IPS DF 19.7 (cell line): ENCODE measurements around the gene POLR2I.
"Not testable (repeated sequence)": the region's sequence is repeated elsewhere in the genome, so short reads cannot be mapped to it uniquely, and the experiment has no call there.

ENCODE experiments used
- DNase-seq: peaks from one replicate; pipeline ENCODE4 v3.0.0-alpha.2; 2013; ENCODE audit warnings: low read depth, low spot score

Gene POLR2I

DNA sequence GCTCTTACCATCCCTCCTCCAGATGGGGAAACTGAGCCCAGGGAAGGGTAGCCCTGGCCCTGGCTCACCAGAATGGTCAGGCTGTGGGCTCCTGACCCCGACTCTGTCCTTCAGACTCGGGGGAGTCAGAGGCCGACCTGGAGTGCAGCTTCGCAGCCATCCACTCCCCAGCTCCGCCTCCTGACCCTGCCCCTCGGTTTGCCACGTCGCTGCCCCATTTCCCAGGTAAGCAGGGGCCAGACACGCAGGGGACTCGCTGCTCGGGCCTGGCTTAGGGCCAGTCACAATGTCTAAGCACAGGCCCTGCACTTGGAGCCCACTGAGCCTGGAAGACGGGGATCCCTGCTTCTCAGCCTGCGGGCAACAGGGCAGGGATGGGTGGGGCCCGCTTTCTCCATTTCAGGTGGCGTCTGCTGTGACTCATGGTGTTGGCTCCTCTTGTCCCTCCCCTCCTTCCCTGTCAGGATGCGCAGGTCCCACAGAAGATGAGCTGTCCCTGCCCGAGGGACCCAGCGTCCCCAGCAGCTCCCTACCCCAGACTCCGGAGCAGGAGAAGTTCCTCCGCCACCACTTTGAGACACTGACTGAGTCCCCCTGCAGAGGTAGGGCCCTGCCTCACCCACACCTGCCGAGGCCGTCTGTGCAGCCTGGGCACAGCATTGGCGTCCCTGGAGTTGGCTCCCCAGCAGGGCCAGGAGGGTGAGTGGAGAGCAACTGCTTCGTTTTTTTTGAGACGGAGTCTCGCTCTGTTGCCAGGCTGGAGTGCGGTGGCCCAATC is 12.9 kb downstream of the POLR2I start:
- no peak for DNase-seq

DNA sequence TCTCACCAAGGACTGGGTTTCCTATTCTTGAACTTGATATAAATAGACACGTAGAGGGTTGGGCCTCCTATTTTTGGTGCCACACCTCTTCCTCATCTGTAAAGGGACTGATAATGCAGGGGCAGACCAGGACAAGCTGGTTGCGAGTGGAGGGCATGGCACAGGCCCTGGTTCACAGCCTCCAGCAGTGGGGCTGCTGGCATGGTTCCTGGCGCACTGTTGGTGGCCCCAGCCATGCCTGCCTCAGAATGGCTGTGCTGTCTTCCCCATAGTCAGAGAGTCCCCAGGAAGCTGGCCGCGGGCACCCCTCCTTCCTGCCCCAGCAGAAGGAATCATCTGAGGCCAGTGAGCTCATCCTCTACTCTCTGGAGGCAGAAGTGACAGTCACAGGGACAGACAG is 14.2 kb downstream of the POLR2I start:
- DNase-seq = no peak

DNA sequence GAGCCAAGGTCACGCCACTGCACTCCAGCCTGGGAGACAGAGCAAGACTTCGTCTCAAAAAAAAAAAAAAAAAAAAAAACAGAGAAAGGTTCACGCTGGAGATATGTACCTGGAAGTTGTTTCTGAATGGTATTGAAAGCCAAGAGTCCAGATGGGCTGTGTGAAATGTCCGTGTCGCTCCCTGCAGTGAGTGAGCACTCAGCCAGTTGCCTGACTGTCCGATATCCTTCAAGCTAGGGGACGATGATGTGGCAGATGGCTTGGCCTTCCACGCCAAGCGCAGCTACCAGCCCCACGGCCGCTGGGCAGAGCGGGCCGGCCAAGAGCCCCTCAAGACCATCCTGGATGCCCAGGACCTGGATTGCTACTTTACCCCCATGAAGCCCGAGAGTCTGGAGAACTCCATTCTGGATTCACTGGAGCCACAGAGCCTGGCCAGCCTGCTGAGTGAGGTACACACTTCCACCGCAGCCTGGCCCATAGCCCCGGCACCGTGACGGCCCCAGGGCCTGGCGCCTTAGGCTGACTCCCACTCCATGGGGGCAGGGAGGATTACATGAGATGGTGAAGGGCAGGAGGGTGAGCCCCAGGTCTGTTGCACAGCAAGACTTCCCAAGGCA is 15.4 kb downstream of the POLR2I start:
- no peak for DNase-seq

DNA sequence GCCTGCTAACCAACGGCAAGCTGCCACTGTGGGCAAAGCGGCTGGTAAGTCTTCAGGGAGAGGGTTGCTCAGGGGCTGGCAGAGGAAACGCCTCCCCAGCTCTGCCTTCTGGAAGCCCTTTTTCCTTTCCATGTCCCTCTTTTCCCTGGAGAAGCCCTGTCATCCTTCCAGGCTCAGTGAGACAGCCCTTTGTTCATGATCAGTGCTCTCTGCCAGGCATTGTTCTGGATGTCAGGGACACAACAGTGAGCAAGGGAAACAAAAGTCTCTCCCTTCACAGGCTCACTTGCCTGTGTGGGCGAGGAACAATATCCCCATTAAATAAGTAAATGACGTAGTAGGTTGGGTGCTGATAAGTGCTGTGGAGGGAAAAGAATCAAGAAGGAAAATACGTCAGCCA is 17.6 kb downstream of the POLR2I start:
- DNase-seq = no peak

GRCh38 chr19:36093687-36094086 is 21.0 kb downstream of the POLR2I start:
- no peak for DNase-seq

DNA sequence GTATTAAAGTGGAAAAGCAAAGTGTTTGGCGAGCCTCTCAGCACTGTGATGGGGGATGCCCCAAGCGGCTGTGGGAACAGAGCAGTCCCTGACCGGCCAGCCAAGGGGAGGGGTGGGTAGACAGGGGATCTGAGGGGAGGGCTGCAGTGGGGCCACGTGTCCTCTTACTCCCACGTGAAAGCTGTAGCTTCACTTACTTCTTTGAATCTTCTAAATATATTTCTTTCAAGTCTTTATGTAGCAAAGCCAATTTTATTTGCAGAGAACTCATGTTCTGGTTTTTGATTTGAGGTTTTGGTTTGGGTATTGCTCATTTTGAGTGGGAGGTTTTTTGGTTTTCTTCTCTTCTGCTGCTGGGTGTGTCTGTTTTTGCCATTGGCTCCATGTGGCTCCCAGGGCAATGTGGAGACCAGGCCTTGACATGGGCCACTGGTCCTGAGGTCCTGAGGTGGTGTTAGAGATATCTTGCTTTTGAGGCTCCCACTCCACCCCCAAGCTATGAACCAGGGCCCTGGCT is 21.5 kb downstream of the POLR2I start:
- no peak for DNase-seq

DNA sequence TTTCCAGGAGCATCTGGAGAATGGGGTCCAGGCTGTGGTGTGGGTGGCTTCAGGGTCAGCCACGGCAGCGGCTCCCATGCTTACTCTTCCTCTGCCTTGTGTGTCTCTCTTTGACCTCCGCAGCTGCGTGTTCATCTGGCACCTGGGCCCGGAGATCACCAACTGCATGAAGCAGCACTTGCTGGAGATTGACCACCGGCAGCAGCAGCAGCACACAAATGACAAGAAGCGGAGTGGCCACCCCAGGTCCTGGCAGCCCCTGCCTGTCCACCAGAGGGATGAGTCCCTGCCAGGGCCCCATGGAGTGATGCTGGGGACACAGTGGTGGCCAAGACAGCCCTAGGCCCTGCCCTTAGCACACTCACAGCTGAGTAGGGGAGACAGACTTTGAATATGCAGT is 22.1 kb downstream of the POLR2I start:
- DNase-seq = no peak

DNA sequence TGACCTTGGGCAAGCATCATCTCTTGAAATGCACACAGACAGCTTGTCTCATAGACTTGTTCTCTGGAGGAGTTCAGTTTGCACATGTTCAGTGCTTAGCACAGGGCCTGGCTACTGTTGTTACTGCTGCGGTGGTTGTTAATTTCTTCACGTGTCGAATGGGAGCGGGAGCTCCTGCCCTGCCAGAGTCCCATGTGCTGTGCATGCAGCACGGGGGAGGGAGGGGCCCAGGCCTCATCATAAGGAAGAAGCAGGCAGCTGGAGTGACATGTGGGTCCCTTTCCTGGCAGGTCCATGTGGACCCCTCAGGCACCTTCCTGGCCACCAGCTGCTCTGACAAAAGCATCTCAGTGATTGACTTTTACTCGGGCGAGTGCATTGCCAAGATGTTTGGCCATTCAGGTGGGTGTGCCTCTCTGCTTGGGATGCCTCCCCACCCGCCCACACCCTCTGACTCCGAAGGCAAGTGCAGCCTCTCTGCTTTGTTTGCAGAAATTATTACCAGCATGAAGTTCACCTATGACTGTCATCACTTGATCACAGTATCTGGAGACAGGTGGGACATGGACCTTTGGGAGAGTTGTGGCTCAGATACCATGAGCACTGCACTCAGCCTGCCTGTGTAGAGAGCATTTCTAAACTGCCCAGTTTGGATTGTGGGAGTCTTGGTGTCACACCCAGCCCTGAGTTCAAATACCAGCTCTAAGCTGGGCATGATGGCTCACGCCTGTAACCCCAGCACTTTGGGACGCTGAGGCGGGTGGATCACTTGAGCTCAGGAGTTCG is 23.6 kb downstream of the POLR2I start:
- no peak for DNase-seq

- DNase-seq = no peak
Observed at GRCh38 chr19:36089847-36090246, 24.8 kb downstream of the POLR2I start.

- no peak for DNase-seq
Observed at GRCh38 chr19:36086326-36086725, 28.3 kb downstream of the POLR2I start.

GRCh38 chr19:36084231-36085009 is 30.3 kb downstream of the POLR2I start:
- no peak for DNase-seq

DNA sequence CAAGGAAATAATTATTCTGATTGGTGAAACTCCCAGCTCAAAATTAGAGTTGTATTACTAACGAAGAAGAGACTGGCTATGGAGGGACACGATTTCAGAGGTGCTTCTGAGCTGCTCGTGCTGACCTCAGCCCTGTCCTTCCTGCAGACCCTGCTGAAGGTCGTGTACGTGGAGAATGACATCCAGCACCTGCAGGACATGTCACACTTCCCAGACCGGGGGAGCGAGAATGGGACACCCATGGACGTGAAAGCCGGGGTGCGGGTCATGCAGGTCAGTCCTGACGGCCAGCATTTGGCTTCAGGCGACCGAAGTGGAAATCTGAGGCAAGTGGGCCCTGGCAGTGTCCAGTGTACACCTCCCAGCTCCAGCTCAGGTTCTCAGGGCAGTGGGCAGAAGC is 31.8 kb downstream of the POLR2I start:
- no peak for DNase-seq

DNA sequence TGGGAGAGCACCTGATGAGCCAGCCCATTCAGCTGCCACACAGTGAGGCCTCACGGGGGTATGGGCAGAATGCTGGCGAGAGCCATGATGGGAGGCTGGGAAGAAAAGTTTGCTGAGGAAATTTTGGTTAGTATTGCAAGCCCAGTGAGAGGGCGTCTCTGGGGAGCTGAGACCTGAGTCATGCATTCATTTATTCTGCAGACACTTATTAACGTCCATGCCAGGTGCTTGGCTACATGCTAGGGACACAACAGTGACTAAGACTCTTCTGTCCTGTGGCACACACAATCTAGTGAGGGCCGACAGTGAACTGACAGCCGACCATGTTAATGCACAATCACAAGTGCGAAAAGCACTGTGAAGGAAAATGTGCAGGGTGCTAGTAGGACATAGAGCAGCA is 32.8 kb downstream of the POLR2I start:
- no peak for DNase-seq

GRCh38 chr19:36081385-36081784 is 33.3 kb downstream of the POLR2I start:
- DNase-seq = no peak

DNA sequence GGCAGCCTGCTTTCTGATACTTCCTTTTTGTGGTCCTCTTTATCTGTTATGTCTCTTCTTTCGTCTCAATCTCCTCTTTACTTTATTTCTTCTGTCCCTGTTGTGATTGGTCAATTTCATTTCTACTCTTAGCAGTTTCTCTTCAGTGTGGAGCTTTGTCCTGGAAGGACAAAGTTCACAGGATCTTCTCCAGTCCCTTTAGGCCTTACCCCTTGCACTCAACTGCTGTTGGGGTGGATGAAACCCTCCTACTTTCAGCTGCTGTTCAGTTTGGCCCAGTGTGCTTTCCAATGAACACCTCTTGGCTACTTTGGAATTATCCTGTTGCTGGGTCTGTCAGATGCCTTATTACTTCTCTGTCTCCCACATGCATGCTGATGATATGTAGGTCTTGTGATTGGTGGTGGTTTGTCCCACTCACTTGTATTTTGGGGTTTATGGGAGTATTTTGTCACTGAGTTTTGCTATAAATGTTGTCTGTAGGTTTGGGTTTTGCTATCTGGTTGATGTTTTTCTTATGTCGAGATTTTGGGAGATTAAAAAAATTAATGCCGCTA is 35.2 kb downstream of the POLR2I start:
- no peak for DNase-seq

GRCh38 chr19:36073121-36073876 is 41.4 kb downstream of the POLR2I start:
- no peak for DNase-seq

DNA sequence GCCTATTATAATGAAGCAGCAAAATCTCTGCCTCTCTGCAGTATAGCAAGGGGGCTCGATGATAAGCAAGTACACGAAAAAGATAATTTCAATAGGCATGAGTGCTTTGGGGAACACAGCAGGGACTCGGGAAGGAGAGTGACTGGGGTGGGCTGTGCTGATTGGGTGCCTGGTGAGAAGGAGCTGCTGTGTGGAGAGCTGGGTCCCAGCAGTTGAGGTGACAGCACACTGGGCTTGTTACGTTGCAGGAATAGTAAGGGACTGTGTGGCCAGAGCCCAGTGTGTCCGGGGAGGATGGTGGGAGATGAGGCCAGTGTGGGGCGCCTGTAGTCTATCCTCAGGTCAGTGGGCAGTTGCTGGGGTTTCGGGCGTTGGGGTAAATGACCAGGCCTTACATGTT is 42.6 kb downstream of the POLR2I start:
- DNase-seq = no peak

- not testable (repeated sequence) for DNase-seq
Observed at GRCh38 chr19:36068810-36069499, 45.7 kb downstream of the POLR2I start.

- DNase-seq = no peak
Observed at GRCh38 chr19:36067681-36068080, 47.0 kb downstream of the POLR2I start.

DNA sequence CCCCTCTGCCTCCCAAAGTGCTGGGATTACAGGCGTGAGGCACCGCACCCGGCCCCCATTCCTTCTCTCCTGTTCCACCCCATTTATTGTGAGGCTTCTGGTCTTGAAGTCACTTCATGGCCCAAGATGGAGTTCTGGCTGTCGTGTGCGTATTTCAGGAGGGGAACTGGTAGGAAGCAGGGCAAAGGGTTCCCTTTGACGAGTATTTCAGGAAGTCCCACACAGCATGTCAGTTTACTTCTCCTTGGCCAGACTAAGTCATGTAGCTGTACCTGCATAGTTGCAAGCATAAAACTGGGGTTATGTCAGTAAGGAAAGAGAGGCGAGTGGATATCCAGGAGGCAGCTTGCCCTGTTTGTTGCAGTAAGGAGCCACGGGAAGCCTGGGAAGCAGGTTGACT is 49.8 kb downstream of the POLR2I start:
- no peak for DNase-seq
